HG03045 (cell line): ENCODE results near the gene MORN1.

Experiments used
- ATAC-seq: cut with Tn5 transposase; IDR thresholded peaks from one replicate; pipeline ENCODE4 v1.9.1; 2021; ENCODE audit warnings: mild to moderate bottlenecking, moderate library complexity; ENCODE audit not compliant: unreplicated experiment

Gene MORN1

GRCh38 chr1:2422523-2422922, 31.2 kb upstream of the MORN1 start:
- ATAC-seq: no peak

DNA sequence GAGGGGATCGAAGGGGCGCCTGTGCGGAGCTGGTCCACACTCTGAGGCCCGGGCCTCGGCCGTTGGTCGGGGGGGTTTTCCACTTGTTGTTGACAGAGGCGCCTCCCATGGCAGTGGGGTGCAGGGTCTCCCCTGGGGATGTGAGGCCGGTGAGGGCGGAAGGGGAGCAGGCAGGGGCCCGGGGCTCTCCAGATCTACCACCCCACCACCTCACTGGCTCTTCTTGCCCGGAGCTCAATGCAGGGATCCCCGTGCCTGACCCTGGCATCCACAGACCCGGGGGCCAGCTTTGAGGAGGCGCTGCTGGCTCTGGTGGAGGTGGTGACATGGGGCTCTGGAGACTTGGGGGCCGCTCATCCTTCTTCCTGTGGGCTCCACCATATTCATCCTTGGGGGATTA, 28.1 kb upstream of the MORN1 start:
- ATAC-seq: no peak

DNA sequence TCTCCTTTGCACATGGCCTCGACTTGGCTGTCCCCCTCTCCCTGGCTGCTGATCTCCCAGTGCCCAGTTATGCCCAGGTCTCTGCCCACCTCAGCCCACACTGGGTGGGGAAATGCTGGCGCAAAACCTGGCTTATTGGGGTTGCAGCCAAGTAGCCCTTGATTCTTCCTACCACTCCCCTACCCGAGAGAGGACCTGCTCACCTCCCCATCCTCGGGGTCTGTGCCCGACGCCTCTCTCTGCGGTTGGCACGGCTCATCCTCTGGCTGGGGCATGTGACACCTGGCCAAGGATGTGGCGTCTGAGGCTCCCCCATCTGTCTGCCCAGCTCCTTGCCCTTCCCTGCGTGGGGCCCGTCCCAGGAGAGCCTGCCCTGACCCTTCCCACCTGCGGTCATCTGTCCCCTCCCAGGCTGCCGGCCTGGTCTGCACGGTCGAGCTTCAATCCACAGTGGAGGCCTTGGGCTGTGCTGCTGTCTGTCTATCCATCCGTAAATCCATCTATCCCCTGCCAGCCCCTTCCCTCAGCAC, 27.5 kb upstream of the MORN1 start:
- ATAC-seq: no peak

- ATAC-seq: no peak
Measured at GRCh38 chr1:2417833-2418225, 26.5 kb upstream of the MORN1 start.

GRCh38 chr1:2417083-2417832, 25.9 kb upstream of the MORN1 start:
- ATAC-seq: no peak

DNA sequence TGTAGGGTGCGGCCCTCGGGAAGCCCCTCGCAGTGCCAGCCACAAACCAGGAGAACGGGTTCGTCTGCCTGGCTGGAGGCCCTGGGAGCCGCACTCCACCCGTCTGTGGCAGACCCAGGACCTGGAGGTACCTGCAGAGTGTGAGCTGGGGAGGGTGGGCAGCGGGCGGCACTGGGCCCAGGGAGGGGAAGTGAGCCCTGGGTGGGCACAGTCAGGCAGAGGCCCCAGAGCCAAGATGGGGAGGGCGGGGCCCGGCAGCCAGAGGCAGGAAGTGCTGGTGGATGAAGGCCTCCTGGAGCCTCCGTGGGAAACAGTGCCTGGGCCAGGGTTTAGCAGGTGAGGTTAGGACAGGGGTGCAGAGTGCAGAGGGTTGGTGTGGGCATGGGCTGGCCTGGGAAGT, 25.0 kb upstream of the MORN1 start:
- no peak for ATAC-seq

DNA sequence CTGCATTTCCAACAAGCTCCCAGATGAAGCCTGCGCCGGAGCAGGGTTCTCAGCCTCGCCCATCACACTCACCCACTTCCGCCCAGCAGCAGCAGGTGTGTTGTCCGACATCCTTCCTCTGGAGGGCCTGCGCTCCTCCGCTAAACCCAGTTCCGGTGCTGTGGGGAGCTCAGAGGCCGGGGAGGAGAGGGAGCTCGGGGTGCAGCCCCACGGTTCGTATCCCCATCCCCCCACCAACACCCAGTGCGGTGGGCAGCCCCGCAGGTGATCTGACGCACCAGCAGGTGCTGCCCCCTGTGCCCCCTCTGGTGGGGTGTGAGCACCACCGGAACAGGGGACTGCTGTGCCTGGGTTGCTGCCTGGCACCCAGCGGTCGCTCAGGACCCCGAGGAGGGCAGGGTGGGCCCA, 24.5 kb upstream of the MORN1 start:
- no peak for ATAC-seq

- no peak for ATAC-seq
Measured at GRCh38 chr1:2415337-2415736, 24.0 kb upstream of the MORN1 start.

DNA sequence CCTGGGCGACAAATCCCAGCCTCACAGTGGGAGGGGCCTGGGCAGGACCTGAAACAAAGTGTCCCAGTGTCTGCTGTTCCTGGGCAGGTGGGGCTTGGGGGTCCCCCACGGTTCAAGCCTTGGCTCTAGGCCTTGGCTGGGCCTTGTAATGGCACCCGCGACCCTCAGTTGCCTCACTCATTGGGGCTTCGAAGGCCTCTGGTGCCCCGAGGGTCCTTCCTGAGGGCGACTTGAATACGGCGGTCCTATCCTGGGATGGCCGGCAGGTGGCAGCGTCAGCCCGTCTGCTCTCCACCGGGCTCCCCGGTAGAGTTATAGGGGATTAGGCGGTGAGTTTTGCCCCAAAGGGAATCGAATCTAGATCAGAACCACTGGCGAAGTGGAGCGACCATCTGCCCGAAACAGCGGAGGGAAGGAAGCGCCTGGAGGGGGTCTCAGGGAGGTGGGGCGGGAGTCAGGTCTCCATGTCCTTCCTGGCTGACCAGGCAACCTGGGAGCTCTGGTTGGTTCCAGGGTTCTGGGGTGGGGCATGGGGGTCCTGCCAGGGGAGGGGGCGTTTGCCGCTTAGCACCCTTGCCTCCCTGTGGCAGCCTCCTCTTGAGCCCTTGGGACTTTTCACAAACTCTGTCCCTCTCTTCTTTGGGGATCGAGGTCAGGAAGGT, 23.1 kb upstream of the MORN1 start:
- ATAC-seq: no peak

- ATAC-seq: no peak
Measured at GRCh38 chr1:2413495-2414296, 22.3 kb upstream of the MORN1 start.

DNA sequence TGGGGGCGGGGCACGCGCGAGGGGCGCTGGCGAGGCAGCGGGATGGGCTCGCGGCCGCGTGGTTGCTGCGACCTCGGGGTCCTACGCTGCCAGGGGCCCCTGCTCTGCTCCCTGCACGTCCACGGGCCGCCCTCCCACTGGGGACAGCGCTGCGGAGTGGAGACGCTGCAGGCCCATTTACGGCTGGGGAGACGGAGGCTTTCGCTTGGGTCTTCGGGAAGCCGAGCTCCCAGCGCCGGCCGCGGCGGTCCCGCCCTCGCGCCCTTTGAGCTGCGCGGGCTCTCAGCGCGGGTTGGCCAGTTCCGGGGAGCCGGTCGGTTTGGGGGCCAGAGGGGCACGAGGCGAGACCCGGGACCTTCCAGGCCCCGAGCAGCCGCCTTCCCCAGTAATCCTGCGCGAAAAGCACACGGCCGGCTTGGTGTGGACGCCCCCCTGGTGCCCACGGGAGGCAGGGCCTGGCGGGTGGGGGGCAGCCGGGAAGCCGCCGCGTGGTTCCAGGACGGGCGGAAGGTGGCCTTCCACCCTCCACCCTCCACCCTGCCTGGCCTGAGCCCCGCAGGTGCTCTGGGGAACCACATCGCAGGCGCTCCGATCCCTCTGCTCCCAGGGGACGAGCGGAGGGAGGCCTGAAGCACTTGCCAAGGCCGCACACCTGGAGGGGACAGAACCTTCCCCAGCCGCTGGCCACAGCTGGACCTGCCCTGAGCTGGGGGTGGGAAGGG, 21.6 kb upstream of the MORN1 start:
- ATAC-seq: peak; percentile 22

- ATAC-seq: peak; percentile 80
Measured at GRCh38 chr1:2412395-2412772, 21.0 kb upstream of the MORN1 start, which contains the start of gene PEX10. TSS of gene PEX10 (minus strand) at chr1:2412564. CDS start at chr1:2412502, 62 bp downstream.

- peak; percentile 15 for ATAC-seq
Measured at GRCh38 chr1:2411801-2412394, 20.5 kb upstream of the MORN1 start.

- no peak for ATAC-seq
Measured at GRCh38 chr1:2409745-2410144, 18.4 kb upstream of the MORN1 start.

DNA sequence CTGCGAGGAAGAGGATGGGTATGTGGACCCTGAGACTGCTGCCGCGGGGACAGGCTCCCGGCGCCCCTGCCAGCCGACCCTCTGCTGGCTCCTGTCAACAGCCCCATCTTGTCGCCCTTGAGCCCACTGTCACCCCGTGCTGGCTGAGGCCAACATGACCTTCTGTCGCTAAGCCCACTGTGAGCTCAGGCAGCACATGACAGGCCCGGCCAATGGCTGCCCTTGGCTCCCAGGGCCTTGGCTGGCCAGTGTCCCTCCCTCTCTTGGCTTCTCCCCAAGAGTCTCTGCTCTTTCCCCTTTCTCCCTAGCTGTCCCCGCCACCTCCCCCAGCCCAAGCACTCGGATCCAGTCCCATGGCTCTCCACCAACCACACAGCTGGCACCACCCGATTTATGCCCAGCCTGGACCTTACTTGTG, 17.5 kb upstream of the MORN1 start:
- no peak for ATAC-seq

- no peak for ATAC-seq
Measured at GRCh38 chr1:2408456-2408855, 17.1 kb upstream of the MORN1 start.

DNA sequence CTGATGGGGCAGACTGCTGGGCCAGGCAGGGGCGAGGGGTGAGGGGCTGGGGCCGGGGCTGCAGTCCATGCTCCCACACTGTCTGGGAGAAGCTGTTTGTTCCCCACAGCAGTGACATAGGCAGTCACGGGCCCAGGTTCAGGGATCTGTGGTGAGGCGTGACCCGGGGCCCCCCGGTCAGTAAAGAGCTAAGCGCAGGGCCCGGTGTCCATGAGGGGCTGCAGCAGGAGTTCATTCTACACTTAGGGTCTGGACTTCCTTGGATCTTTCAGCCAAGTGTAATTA, 16.6 kb upstream of the MORN1 start:
- no peak for ATAC-seq

DNA sequence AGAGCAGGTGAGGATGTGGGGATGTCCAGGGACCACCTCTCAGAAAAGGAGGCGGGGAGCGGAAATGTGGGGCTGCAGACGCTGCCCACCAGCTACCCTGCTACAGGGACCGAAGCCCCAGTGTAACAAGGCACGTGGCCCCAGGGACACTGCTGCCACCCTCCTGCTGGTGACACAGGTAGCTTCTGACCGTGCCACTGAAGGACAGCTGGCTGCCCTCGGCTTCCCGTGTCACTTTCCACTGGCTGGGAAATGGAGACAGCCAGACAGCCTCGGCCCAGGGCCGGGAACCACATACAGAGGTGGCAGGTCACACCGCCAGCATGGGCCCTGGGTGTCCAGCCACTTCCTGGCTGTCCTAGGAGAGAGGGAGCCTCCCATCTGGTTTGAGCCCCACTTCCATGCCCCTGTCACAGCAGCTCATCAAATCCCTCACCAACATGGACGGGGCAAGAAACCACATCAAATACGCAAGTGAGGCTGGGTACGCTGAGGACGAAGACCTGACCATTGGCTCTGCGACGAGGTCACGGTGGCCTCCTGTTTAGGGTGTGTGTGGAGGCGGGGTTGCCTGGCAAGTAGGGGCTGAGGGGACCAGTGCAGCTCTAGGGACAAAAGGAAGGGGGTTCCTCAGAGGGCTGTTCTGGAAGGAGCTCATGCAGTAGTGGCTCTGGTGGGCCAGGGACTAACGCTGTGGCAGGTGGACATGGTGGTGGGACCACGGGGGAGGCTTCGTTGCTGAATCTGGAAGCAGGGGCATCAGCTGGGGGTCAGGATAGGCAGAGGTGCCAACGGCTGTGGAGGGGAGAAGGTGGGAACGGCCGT, 16.0 kb upstream of the MORN1 start:
- no peak for ATAC-seq

DNA sequence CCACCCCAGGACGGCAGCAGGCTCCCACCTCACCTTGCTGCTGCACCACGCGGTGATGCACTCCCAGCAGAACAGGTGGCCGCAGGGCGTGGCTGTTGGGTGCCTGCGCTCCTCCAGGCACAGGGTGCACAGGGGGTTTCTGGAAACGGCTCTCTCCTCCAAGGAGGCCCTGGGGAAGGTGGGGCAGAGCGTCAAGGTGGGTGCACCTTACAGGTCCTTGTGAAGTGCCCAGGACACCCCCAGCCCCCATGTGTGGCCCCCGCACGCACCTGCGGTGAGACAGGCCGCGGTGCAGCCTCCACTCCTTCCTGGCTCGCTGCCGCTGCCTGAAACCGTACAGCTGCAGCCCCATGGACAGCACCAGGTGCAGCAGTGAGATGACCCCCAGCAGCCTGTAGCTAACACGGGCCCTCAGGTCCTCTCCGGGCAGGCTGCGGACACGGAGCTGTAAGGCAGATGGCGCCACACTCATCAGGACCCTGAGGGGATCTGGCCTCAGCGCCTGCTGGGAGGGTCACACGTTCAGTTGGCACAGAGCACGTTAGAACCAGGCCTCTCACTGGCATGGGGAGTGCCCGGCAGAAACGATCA, 15.2 kb upstream of the MORN1 start:
- no peak for ATAC-seq
